Measurements from ENCODE around the gene SLC26A8. TPM values are rescaled to one million over a fixed set of nuclear protein-coding genes. Genes with fewer than 3 reads are reported as not detected.

SLC26A8 gene
- total and polyA plus RNA-seq, 2 experiments from 2014 or later = 0.89 to 2.9 TPM

DNA sequence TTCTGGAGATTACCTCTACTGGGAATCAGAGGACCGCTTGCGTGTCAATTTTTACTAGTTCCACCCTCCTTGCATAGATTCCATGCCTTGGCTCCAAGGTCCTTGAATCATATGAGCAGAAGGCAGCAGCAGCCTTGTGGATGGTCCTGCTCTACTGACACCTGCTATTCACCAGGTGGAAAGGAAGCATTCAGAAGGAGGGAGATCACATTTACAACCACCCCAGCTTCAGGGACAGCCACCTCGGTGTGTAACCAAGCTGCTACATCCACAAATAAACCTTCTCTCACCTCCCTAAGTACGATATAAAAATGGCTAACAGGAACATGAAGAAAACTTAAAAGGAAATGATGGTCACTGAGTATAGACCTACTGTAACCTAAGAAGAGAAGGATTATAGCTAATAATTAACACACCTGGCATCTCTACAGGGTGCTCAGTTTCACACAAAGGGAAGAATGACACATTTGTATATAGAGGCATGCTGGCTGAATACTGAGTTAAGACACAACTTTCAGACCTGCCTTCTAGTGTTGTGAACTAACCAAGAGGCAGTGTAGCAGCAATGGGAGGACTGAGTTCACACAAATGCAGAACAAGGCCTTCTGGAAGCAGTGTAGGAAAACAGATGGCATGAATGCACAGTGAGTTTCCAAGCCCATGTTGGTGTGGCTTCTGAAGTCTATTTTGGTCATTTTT, 57.2 kb downstream of the SLC26A8 start:
- no peaks in the 10 kb centered on the region for H4K20me1 ChIP-seq (replicated peaks; ENCODE audit: insufficient read depth)
- 0 out of 2 replicates have a peak, but pooled peaks cover 5% of the 10 kb centered on the region for H3K4me1 ChIP-seq (ENCODE audit: insufficient read depth)
- no peaks in the 10 kb centered on the region for H3K9me2 ChIP-seq (ENCODE audit: insufficient read depth)
- H3K27me3 Mint-ChIP-seq (ENCODE audit: insufficient read depth, low read depth, poor library complexity) = no peaks in the 10 kb centered on the region
- H2AFZ ChIP-seq = no peak overlapping the region; the same call in 1 of the 2 replicates
- H3K9me3 Mint-ChIP-seq = no peaks in the 10 kb centered on the region
- TF ChIP-seq EZH2 (IDR thresholded peaks at IDR 0.05; ENCODE audit: low read depth, unreplicated experiment) = no peak
- TF ChIP-seq EZH2phosphoT487 (IDR thresholded peaks at IDR 0.05; ENCODE audit: unreplicated experiment) = no peak
- TF ChIP-seq STAT1 (IDR thresholded peaks at IDR 0.05; ENCODE audit: unreplicated experiment) = no peak
- no peak for TF ChIP-seq CREB1 (CRISPR knock-in tag; IDR thresholded peaks at IDR 0.05; ENCODE audit: low read depth)
- no peak for TF ChIP-seq JUNB (IDR thresholded peaks at IDR 0.05; ENCODE audit: unreplicated experiment)
- TF ChIP-seq, protein P1, sequence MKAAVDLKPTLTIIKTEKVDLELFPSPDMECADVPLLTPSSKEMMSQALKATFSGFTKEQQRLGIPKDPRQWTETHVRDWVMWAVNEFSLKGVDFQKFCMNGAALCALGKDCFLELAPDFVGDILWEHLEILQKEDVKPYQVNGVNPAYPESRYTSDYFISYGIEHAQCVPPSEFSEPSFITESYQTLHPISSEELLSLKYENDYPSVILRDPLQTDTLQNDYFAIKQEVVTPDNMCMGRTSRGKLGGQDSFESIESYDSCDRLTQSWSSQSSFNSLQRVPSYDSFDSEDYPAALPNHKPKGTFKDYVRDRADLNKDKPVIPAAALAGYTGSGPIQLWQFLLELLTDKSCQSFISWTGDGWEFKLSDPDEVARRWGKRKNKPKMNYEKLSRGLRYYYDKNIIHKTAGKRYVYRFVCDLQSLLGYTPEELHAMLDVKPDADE (IDR thresholded peaks at IDR 0.05) = no peak
- H3F3A ChIP-seq (replicated peaks; ENCODE audit: low read depth) = no peaks in the 10 kb centered on the region
- H3K4me2 ChIP-seq = no peak overlapping the region
- DNase-seq (ENCODE audit: low spot score) = no peak
- no peak overlapping the region for H3K4me3 Mint-ChIP-seq
- H3K36me3 ChIP-seq (ENCODE audit: insufficient read depth) = no peaks in the 10 kb centered on the region
- no peak overlapping the region for H3K4me3 ChIP-seq
- no peaks in the 10 kb centered on the region for H3K27me3 ChIP-seq (ENCODE audit: insufficient read depth)
- no peaks in the 10 kb centered on the region for H3K79me2 ChIP-seq (replicated peaks; ENCODE audit: insufficient read depth)
- H3K27ac ChIP-seq (ENCODE audit: low read depth) = no peak overlapping the region
- H3K27ac Mint-ChIP-seq = no peak overlapping the region
- no peaks in the 10 kb centered on the region for H3K36me3 Mint-ChIP-seq (ENCODE audit: low read depth)
- peaks cover 8% of the 10 kb centered on the region for H3K4me1 Mint-ChIP-seq
- ATAC-seq = peak; percentile 62

DNA sequence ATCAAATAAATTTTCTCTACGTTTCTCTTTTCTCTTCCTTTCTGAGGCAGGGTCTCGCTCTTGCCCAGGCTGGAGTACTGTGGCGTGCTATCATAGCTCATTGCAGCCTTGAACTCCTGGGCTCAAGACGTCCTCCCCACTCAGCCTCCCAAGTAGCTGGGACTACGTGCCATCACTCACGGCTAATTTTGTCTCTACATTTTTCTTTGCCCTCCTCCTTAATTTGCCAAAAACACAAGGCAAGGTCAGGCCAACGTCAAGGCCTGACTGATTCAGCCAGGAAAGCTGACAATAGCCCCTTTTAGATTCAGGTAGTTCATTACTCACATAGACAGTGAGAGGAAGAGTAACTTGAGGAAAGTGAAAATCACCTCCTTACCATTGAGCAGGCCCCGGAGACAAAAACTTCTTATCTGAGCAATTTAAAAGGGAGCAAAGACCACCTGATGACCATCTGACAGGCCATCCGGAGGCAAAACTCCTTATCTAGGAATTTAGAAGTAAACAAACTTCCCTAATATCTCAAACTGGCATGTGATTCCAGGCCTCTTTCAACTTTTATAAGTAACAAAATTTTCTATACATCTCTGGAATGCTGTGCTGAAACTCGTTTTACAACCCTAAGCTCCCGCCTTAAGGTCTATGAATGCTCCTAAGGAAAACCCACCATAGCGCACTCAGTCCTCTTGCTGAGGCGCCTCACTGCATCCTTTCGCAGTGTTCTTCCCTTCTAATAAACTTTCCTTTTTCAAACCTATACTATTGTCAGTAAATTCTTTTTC, 61.5 kb downstream of the SLC26A8 start:
- Histone ChIP-seq H3F3A (replicated peaks; ENCODE audit: low read depth) (no peaks in the 10 kb centered on the region), H4K20me1 (replicated peaks; ENCODE audit: insufficient read depth) (no peaks in the 10 kb centered on the region), H3K79me2 (replicated peaks; ENCODE audit: insufficient read depth) (no peaks in the 10 kb centered on the region), H3K4me2 (no peak overlapping the region), H3K4me1 (ENCODE audit: insufficient read depth) (0 out of 2 replicates have a peak, but pooled peaks cover 5% of the 10 kb centered on the region), H3K27ac (ENCODE audit: low read depth) (no peak overlapping the region), H3K36me3 (ENCODE audit: insufficient read depth) (no peaks in the 10 kb centered on the region), H3K4me3 (no peak overlapping the region), H3K9me2 (ENCODE audit: insufficient read depth) (no peaks in the 10 kb centered on the region), H2AFZ (peak overlapping the region; percentile 90; the same call in 1 of the 2 replicates), H3K27me3 (ENCODE audit: insufficient read depth) (no peaks in the 10 kb centered on the region)
- H3K36me3 Mint-ChIP-seq (ENCODE audit: low read depth) = no peaks in the 10 kb centered on the region
- no peaks in the 10 kb centered on the region for H3K9me3 Mint-ChIP-seq
- H3K27ac Mint-ChIP-seq = no peak overlapping the region
- H3K27me3 Mint-ChIP-seq (ENCODE audit: insufficient read depth, low read depth, poor library complexity) = no peaks in the 10 kb centered on the region
- H3K4me3 Mint-ChIP-seq = no peak overlapping the region
- ATAC-seq (no peak), DNase-seq (ENCODE audit: low spot score) (no peak)
- H3K4me1 Mint-ChIP-seq = peaks cover 8% of the 10 kb centered on the region
- TF ChIP-seq, protein P2, sequence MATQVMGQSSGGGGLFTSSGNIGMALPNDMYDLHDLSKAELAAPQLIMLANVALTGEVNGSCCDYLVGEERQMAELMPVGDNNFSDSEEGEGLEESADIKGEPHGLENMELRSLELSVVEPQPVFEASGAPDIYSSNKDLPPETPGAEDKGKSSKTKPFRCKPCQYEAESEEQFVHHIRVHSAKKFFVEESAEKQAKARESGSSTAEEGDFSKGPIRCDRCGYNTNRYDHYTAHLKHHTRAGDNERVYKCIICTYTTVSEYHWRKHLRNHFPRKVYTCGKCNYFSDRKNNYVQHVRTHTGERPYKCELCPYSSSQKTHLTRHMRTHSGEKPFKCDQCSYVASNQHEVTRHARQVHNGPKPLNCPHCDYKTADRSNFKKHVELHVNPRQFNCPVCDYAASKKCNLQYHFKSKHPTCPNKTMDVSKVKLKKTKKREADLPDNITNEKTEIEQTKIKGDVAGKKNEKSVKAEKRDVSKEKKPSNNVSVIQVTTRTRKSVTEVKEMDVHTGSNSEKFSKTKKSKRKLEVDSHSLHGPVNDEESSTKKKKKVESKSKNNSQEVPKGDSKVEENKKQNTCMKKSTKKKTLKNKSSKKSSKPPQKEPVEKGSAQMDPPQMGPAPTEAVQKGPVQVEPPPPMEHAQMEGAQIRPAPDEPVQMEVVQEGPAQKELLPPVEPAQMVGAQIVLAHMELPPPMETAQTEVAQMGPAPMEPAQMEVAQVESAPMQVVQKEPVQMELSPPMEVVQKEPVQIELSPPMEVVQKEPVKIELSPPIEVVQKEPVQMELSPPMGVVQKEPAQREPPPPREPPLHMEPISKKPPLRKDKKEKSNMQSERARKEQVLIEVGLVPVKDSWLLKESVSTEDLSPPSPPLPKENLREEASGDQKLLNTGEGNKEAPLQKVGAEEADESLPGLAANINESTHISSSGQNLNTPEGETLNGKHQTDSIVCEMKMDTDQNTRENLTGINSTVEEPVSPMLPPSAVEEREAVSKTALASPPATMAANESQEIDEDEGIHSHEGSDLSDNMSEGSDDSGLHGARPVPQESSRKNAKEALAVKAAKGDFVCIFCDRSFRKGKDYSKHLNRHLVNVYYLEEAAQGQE (IDR thresholded peaks at IDR 0.05; ENCODE audit: unreplicated experiment) = no peak
- TF ChIP-seq CREB1 (CRISPR knock-in tag; IDR thresholded peaks at IDR 0.05; ENCODE audit: low read depth) (no peak), JUNB (IDR thresholded peaks at IDR 0.05; ENCODE audit: unreplicated experiment) (no peak), ZNF114 (CRISPR knock-in tag; IDR thresholded peaks at IDR 0.05) (no peak), NANOG (IDR thresholded peaks at IDR 0.05; ENCODE audit: borderline replicate concordance) (no peak)
- TF ChIP-seq, protein P1 (IDR thresholded peaks at IDR 0.05) = no peak

Data from GM23338 (cell line).